GM12878 (cell line): ENCODE data around the gene ZFP62. TPM values are rescaled to one million over a fixed set of nuclear protein-coding genes. Genes with fewer than 3 reads are reported as not detected.

Source experiments
- ATAC-seq: fragments of 200-7000 bp; cut with Tn5 transposase; 3 replicates; pipeline ENCODE4 v1.9.1; 2020; ENCODE audit warnings: mild to moderate bottlenecking, moderate library complexity
- BruUV-seq: library from RNA; stranded (reverse); fragments of 400-500 nt; replicated peaks from 2 replicates; lab custom pipeline; 2021; lab: Mats Ljungman, UMichigan
- CTCF ChIA-PET: fragments of 300-600 bp; sonication (Branson Sonifier 250); formaldehyde crosslinking; extraction: SDS; loops from one replicate; lab custom pipeline; 2021; ENCODE audit warnings: inconsistent platforms; lab: Yijun Ruan, JAX
- POLR2A ChIA-PET: fragments of 350-600 bp; formaldehyde crosslinking; extraction: SDS; loops from one replicate; lab custom pipeline; 2021; ENCODE audit warnings: inconsistent platforms; lab: Charles Lee
- RAD21 ChIA-PET: fragments of 300-600 bp; sonication (Branson Sonifier 250); formaldehyde crosslinking; loops from one replicate; lab custom pipeline; 2023; ENCODE audit warnings: antibody characterized with exemption; ENCODE audit not compliant: unreplicated experiment; lab: Charles Lee
- SMC1A ChIA-PET: fragments of 300-600 bp; sonication (Branson Sonifier 250); formaldehyde crosslinking; loops from one replicate; lab custom pipeline; 2023; ENCODE audit not compliant: unreplicated experiment, uncharacterized antibody; lab: Charles Lee
- DNase-seq: peaks from one replicate; pipeline ENCODE4 v3.0.0-alpha.2; 2011; ENCODE audit warnings: low read depth, low spot score
- FAIRE-seq: peaks from 3 replicates; lab custom pipeline; 2011; peaks lifted over from hg19 to GRCh38; lab: Jason Lieb, UNC
- H2AFZ ChIP-seq: 2 replicates; pipeline ENCODE4 v1.6.0; 2011; ENCODE audit warnings: low read depth, low read length, control low read depth; ENCODE audit not compliant: control insufficient read depth
- H3K27ac ChIP-seq: 2 replicates; pipeline ENCODE4 v1.5.1; 2011; ENCODE audit warnings: control low read depth; ENCODE audit not compliant: control insufficient read depth, insufficient read depth
- H3K27me3 ChIP-seq, 2 experiments: replicated peaks in 1 of 2; 2 replicates each; pipeline versions ENCODE4 v1.6.0 to v1.6.1; 2011; ENCODE audit warnings: low read length in 1 of 2; ENCODE audit not compliant: control insufficient read depth in 2 of 2, insufficient read depth in 2 of 2
- H3K36me3 ChIP-seq, 2 experiments: 2 replicates each; pipeline ENCODE4 v1.5.1; 2011; ENCODE audit warnings: low read length in 1 of 2; ENCODE audit not compliant: control insufficient read depth in 2 of 2, insufficient read depth in 2 of 2
- H3K4me1 ChIP-seq: 2 replicates; pipeline ENCODE4 v1.6.1; 2011; ENCODE audit warnings: mild to moderate bottlenecking, low read length, moderate library complexity, mixed read lengths; ENCODE audit not compliant: control insufficient read depth, insufficient read depth
- H3K4me2 ChIP-seq: 2 replicates; pipeline ENCODE4 v1.6.0; 2011; ENCODE audit warnings: control low read depth; ENCODE audit not compliant: control insufficient read depth, insufficient read depth
- H3K4me3 ChIP-seq: fragments of 200-600 bp; sonication (generic); 2 replicates; pipeline ENCODE4 v1.5.1; 2016
- H3K79me2 ChIP-seq: 2 replicates; pipeline ENCODE4 v1.6.0; 2011; ENCODE audit warnings: low read length; ENCODE audit not compliant: control insufficient read depth, insufficient read depth
- H3K9ac ChIP-seq: 2 replicates; pipeline ENCODE4 v1.8.0; 2011; ENCODE audit warnings: low read length, control low read depth, mixed read lengths; ENCODE audit not compliant: control insufficient read depth, insufficient read depth
- H3K9me3 ChIP-seq: replicated peaks from 3 replicates; pipeline ENCODE4 v1.5.1; 2011; ENCODE audit warnings: mild to moderate bottlenecking, low read length; ENCODE audit not compliant: control insufficient read depth, insufficient read depth
- H4K20me1 ChIP-seq: 2 replicates; pipeline ENCODE4 v1.6.0; 2011; ENCODE audit not compliant: control insufficient read depth, insufficient read depth
- KAT2A ChIP-seq: conservative IDR thresholded peaks from 2 replicates; pipeline ENCODE4 v1.6.1; 2011; ENCODE audit warnings: low read depth, low read length; ENCODE audit not compliant: control insufficient read depth
- NFYA ChIP-seq: IDR thresholded peaks from 2 replicates; pipeline ENCODE4 v1.6.1; 2011; ENCODE audit warnings: low read depth, mild to moderate bottlenecking, low read length, improper control_type of control experiment, borderline replicate concordance
- RELB ChIP-seq: fragments of 450-650 bp; IDR thresholded peaks from 2 replicates; pipeline ENCODE4 v1.6.1; 2017; ENCODE audit warnings: low read depth, mild to moderate bottlenecking, moderate library complexity
- RUNX3 ChIP-seq: IDR thresholded peaks from 2 replicates; pipeline ENCODE4 v1.6.1; 2012; ENCODE audit warnings: low read length, inconsistent platforms
- SREBF2 ChIP-seq: IDR thresholded peaks from 2 replicates; pipeline ENCODE4 v1.6.1; 2012; ENCODE audit warnings: mild to moderate bottlenecking, low read length
- TCF12 ChIP-seq: IDR thresholded peaks from 2 replicates; pipeline ENCODE4 v1.6.1; 2011; ENCODE audit warnings: low read depth, mild to moderate bottlenecking, low read length
- WRNIP1 ChIP-seq: IDR thresholded peaks from 2 replicates; pipeline ENCODE4 v1.6.1; 2011; ENCODE audit warnings: low read depth, low read length, improper control_type of control experiment, borderline replicate concordance
- ZNF384 ChIP-seq: IDR thresholded peaks from 2 replicates; pipeline ENCODE4 v1.6.1; 2012; ENCODE audit warnings: low read depth, mild to moderate bottlenecking, low read length, improper control_type of control experiment, borderline replicate concordance
- ZNF592 ChIP-seq: fragments of 450-650 bp; IDR thresholded peaks from 2 replicates; pipeline ENCODE4 v1.6.1; 2017; ENCODE audit warnings: mild to moderate bottlenecking, moderate library complexity
- WGBS: methylation state at CpG from one replicate; pipeline ENCODE4 v1.1.6; 2016; ENCODE audit warnings: low lambda C conversion rate; ENCODE audit not compliant: insufficient replicate concordance, insufficient coverage; ENCODE audit errors: missing lambda C conversion rate; 5-methylcytosine and 5-hydroxymethylcytosine counted together
- in situ Hi-C: fragments of 300-500 bp; cut with MboI; formaldehyde crosslinking; loops from 9 replicates; pipeline ENCODE4 v1.14.3; 2018; ENCODE audit warnings: mixed read lengths
- intact Hi-C: fragments of 100-400 bp; cut with micrococcal nuclease; formaldehyde crosslinking; loops from one replicate; pipeline ENCODE4 v1.14.2; 2022; ENCODE audit not compliant: unreplicated experiment
- polyA plus RNA-seq, 11 experiments: library from polyadenylated mRNA; depleted of rRNA in 4 of 11; unstranded in 6 of 11; stranded (reverse) in 5 of 11; fragments of >200 nt; fragmentation: Nextera tagmentation in 4 of 11; fragmentation: Illumina TruSeq in 1 of 11; extraction: Ambion mirVana in 4 of 11; extraction: Trizol in 1 of 11; gene quantifications; 1 replicate in 1 of 11; 2 replicates in 10 of 11; pipeline versions ENCODE4 v1.2.1 to v1.2.3, GENCODE V29; 2011 to 2016; ENCODE audit warnings: inconsistent platforms in 2 of 11, missing spikeins in 2 of 11, low read depth in 1 of 11
- total RNA-seq, 4 experiments: library from RNA; depleted of rRNA in 3 of 4; stranded (reverse); fragments of >200 nt in 3 of 4; fragmentation: Illumina TruSeq in 1 of 4; extraction: Trizol in 1 of 4; gene quantifications; 2 replicates each; pipeline versions ENCODE4 v1.2.1 to v1.2.3, GENCODE V29; 2013 to 2021

The ZFP62 gene
- total and polyA plus RNA-seq, 10 of the 15 experiments (the other 5 are each of a cell fraction or from before 2014, with no cell fraction given) = 9.2 to 39.7 (median 21.1) TPM

DNA sequence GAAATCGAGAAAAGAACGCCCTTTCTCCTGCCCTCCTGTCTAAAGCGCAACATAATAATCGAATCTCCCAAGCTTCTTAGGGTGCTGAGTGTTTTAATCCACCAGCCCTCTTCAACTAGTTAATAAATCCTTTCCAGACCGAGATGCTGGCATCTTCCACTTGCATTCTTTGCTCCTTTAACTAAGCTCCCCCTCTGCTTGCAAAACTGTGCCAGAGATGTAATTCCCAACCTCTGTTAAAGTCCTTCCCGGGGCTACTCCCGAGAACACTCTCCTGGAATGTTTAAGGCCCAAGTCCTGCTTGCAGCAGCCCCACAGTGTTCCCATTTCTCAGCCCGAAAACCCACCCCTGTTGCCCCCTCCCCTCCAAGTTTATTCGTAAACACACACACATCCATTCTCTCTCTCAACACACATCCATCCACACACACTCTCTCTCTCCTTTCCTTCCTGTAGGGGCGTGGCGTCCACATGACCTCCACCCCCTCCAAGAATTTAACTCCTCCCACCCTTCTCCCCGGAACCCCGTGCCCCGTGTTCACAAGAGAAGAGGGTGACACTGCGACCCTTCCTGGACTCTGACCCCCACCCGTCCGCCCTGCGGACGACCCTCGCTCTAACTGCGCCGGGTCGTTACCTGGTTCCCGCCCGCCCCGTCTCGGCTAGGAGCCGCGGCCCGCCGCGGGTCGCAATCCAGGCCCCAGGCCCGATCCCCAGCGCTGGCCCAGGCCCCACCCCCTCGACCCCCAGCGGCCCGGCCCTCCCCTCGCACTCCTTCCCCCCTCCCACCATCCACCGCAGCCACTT, 51.5 kb downstream of the ZFP62 start (continued):
- TF ChIP-seq SREBF2 = no peak
- no peak for TF ChIP-seq RUNX3
- no peak for TF ChIP-seq WRNIP1

GRCh38 chr5:180808461-180809000, 52.5 kb downstream of the ZFP62 start:
- no peaks in the 10 kb centered on the region for H3K27me3 ChIP-seq
- FAIRE-seq (no peak), DNase-seq (no peak), ATAC-seq (no peak)
- peaks cover 28% of the 10 kb centered on the region for H3K4me1 ChIP-seq
- intact Hi-C loops (loop anchor here (5.0 to 10.0 kb wide), 2 partner anchors 346 to 364 kb away; no protein-coding TSS in a partner anchor), in situ Hi-C loops (loop anchor here (25.0 kb wide), 1 partner anchor 996 kb away; the partner anchor contains the start of genes MGAT4B and SQSTM1)
- CTCF ChIA-PET = interaction anchor here (0.5 to 2.4 kb wide), 9 partner anchors 9 to 379 kb away, joined by 3 to 14 read pairs (median 4); no protein-coding TSS in a partner anchor
- POLR2A ChIA-PET = interaction anchor here (1.2 to 2.5 kb wide), 7 partner anchors 9 to 381 kb away, joined by 3 to 31 read pairs (median 6); no protein-coding TSS in a partner anchor
- no peak overlapping the region for H2AFZ ChIP-seq
- no peaks in the 10 kb centered on the region; a peak in 1 of 4 replicates for H3K36me3 ChIP-seq
- H3K9me3 ChIP-seq = no peaks in the 10 kb centered on the region
- peak overlapping the region; percentile 97 for H3K4me3 ChIP-seq
- SMC1A ChIA-PET = interaction anchor here (1.0 to 3.1 kb wide), 9 partner anchors 13 to 376 kb away, joined by 3 to 13 read pairs (median 6); no protein-coding TSS in a partner anchor
- BruUV-seq = no TSS peak
- peak overlapping the region; percentile 79 for H3K4me2 ChIP-seq
- peak overlapping the region; percentile 90 for H3K9ac ChIP-seq
- peak overlapping the region; percentile 94 for H3K27ac ChIP-seq
- peaks cover 64% of the 10 kb centered on the region for H3K79me2 ChIP-seq
- WGBS = 82% methylated on average over 5 of the region's 5 CpGs
- no peaks in the 10 kb centered on the region for H4K20me1 ChIP-seq
- RAD21 ChIA-PET = interaction anchor here (0.7 to 2.4 kb wide), 8 partner anchors 10 to 364 kb away, joined by 3 to 12 read pairs (median 4); partner anchors contain the start of gene ZFP62
- TF ChIP-seq ZNF592 (no peak), NFYA (no peak), KAT2A (no peak), ZNF384 (no peak), TCF12 (no peak), RELB (no peak)
